HG03469 (cell line): ENCODE results near the gene ZNF93.
"Not testable (repeated sequence)": the region's sequence is repeated elsewhere in the genome, so short reads cannot be mapped to it uniquely, and the experiment has no call there.

Source experiments
- ATAC-seq: cut with Tn5 transposase; IDR thresholded peaks from one replicate; pipeline ENCODE4 v1.9.1; 2021; ENCODE audit warnings: mild to moderate bottlenecking, moderate library complexity, moderate number of reproducible peaks; ENCODE audit not compliant: unreplicated experiment

ZNF93 gene

GRCh38 chr19:19900729-19901444 is at the start of gene ZNF93:
Gene ZNF93 (plus strand): TSS chr19:19900946. CDS start chr19:19901089, 143 bp downstream.
- ATAC-seq, result peak; percentile 81

- ATAC-seq, result not testable (repeated sequence)
Measured at GRCh38 chr19:19851740-19852139, 49.0 kb upstream of the ZNF93 start.

GRCh38 chr19:19858751-19859150 is 42.0 kb upstream of the ZNF93 start:
- ATAC-seq, result no peak

- ATAC-seq, result no peak
Measured at GRCh38 chr19:19860756-19861390, 39.9 kb upstream of the ZNF93 start.

- peak; percentile 93 for ATAC-seq
Measured at GRCh38 chr19:19865750-19866610, 34.8 kb upstream of the ZNF93 start, which contains the start of gene ZNF253. Gene ZNF253 (plus strand): TSS chr19:19865882. CDS start chr19:19865997, 115 bp downstream.

GRCh38 chr19:19866611-19867248 is 34.0 kb upstream of the ZNF93 start:
- ATAC-seq, result no peak

- not testable (repeated sequence) for ATAC-seq
Measured at GRCh38 chr19:19870086-19870485, 30.7 kb upstream of the ZNF93 start.

GRCh38 chr19:19871932-19872331 is 28.8 kb upstream of the ZNF93 start:
- ATAC-seq, result no peak

- no peak for ATAC-seq
Measured at GRCh38 chr19:19873381-19873780, 27.4 kb upstream of the ZNF93 start.

GRCh38 chr19:19877724-19878123 is 23.0 kb upstream of the ZNF93 start:
- no peak for ATAC-seq

GRCh38 chr19:19884583-19884982 is 16.2 kb upstream of the ZNF93 start:
- ATAC-seq, result no peak

- ATAC-seq, result not testable (repeated sequence)
Measured at GRCh38 chr19:19892055-19892941, 8.4 kb upstream of the ZNF93 start.

GRCh38 chr19:19900139-19900728 is 512 bp upstream of the ZNF93 start:
- ATAC-seq, result no peak

- ATAC-seq, result not testable (repeated sequence)
Measured at GRCh38 chr19:19907551-19907950, 6.8 kb downstream of the ZNF93 start.

GRCh38 chr19:19909654-19910053 is 8.9 kb downstream of the ZNF93 start:
- ATAC-seq, result no peak

GRCh38 chr19:19911150-19911549 is 10.4 kb downstream of the ZNF93 start:
- no peak for ATAC-seq

GRCh38 chr19:19914596-19914995 is 13.8 kb downstream of the ZNF93 start:
- no peak for ATAC-seq

- ATAC-seq, result not testable (repeated sequence)
Measured at GRCh38 chr19:19930417-19930816, 29.7 kb downstream of the ZNF93 start.
